HG02938 (cell line): ENCODE data around the gene AIF1.
A peak's percentile ranks its signal among the peaks of the same experiment; 100 is the strongest.

Source experiments
- ATAC-seq: cut with Tn5 transposase; IDR thresholded peaks from one replicate; pipeline ENCODE4 v1.9.1; 2021; ENCODE audit warnings: mild to moderate bottlenecking, moderate library complexity; ENCODE audit not compliant: unreplicated experiment

AIF1 gene

DNA sequence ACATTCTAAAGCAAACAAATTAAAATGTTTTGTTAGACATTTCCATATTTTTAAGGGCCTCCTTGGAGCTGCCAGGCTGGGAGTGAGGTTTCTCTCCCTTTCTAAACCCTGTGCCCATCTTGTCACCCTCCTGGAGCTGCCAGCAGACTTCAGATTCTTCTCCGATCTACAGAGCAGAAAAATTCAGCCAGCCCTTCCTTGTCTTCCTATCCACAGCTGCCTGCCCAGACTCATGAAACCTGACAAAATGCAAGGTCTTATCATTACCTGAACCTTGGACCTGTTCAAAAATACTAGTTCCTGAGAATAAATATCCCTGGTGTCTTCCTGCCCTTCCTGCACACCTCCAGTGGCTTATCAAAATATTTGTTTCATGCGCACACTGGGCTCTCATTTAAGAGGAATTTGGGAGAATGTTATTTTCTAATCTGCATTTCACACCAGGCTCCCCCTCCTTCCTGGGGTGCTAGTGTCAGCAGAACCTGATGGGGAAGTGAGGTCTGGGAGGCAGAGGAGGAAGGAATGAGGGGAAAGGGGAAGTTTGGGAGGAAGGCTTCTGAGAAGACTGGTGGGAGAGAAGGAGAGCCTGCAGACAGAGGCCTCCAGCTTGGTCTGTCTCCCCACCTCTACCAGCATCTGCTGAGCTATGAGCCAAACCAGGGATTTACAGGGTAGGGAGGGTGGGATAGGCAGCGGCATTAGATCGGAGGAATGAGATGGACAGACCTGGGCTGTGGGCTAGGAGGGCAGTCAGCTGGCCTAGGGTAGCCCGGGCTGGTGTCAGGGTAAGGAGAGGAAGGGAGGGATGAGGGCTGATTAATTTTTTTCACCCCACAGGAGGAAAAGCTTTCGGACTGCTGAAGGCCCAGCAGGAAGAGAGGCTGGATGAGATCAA is at the start of gene AIF1:
TSS of gene AIF1 (plus strand) at position 551 of the 895 bp plus-strand sequence. CDS start at position 647, 96 bp downstream.
- no peak for ATAC-seq

DNA sequence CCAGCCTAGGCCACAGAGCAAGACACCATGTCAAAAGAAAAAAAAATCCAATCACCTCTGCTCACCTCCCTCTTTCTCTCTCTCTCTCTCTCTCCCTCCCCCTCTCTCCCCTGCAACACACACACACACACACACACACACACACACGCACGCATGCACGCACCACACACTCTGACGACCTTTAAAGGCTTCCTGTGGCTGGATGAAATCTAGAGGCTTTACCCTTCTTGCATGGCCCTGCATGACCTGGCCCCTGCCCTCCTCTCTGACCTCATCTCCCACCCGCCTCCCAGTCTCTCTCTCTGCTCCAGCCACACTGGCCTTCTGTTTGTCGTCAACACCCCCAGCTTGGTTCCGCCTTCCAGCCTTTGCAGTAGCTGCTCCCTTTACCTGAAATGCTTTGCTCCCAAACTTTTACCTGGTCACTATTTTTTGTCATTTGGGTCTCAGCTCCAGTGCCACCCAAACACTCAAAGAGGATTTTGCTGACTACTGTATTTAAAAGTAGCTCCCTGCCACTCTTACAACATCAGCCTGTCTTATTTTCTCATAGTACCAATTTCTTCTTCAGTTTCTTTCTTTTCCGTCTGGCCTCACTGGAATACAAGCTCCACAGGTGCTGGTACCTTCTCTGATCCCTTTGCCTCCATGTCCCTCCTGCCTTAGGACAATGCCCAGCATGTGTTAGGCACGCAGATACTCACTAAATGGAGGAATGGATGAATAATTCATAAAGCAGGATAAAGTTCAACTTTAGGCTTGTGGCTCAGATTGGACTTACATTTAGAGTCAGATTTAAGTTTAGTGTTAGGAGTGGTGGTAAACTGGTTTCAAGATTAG is 47.3 kb upstream of the AIF1 start:
- no peak for ATAC-seq

DNA sequence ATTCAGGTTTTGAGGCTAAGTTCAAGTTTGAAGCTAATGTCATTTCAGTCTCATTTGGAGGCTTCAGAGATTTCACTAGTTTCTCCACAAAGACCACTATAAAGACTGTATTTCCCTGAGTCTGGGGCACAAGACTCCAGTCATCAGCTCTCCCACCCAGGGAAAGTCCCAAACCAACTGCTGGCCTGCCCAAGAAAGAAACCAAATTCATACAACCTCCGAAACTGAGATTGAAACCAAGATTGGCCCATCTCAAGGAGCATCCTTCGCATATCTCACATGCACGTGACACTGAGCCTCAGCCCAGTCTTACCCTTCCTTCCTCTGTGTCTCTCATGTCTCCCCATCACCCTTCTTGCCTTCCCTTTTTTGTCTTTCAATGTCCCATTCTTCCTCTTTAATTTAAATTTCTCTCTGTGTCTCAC is 46.5 kb upstream of the AIF1 start:
- ATAC-seq = peak; percentile 60

DNA sequence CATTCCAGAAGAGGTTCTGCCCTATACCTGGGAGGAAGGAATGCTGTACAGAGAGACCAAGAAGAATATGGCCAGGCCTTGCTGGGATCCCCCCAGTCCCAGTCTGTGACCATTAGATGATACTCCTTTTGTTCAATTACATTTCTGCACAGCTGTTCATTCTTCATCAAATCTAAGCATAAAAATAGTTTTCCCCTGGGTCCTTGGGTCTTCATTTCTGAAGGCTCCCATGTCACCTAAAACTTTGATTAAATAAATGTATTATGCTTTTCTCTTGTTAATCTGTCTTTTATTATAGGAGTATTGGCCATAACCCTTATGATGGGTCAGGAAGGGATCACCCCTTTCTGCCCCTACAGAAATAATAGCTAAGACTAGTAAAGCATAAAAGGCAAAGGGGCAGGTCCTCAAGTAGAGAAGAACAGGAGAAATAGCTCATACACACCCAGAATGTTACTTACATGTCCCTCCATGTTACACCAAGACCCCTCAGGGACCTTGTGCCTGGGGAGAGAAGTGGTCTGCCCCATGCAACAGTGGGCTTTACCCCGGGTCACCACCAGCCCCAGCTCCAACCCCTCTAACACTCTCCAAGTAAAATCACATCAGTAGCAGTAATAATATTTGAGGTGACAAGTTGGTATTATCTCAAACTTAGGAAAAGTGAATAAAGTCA is 45.0 kb upstream of the AIF1 start:
- ATAC-seq = no peak

DNA sequence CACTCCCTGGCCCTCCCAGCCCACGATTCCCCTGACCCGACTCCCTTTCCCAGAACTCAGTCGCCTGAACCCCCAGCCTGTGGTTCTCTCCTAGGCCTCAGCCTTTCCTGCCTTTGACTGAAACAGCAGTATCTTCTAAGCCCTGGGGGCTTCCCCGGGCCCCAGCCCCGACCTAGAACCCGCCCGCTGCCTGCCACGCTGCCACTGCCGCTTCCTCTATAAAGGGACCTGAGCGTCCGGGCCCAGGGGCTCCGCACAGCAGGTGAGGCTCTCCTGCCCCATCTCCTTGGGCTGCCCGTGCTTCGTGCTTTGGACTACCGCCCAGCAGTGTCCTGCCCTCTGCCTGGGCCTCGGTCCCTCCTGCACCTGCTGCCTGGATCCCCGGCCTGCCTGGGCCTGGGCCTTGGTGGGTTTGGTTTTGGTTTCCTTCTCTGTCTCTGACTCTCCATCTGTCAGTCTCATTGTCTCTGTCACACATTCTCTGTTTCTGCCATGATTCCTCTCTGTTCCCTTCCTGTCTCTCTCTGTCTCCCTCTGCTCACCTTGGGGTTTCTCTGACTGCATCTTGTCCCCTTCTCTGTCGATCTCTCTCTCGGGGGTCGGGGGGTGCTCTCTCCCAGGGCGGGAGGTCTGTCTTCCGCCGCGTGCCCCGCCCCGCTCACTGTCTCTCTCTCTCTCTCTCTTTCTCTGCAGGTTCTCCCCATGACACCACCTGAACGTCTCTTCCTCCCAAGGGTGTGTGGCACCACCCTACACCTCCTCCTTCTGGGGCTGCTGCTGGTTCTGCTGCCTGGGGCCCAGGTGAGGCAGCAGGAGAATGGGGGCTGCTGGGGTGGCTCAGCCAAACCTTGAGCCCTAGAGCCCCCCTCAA is 42.8 kb upstream of the AIF1 start, which contains the start of gene LTA:
TSS of gene LTA (plus strand) at position 249 of the 871 bp plus-strand sequence. CDS start at position 703, 454 bp downstream.
- no peak for ATAC-seq

DNA sequence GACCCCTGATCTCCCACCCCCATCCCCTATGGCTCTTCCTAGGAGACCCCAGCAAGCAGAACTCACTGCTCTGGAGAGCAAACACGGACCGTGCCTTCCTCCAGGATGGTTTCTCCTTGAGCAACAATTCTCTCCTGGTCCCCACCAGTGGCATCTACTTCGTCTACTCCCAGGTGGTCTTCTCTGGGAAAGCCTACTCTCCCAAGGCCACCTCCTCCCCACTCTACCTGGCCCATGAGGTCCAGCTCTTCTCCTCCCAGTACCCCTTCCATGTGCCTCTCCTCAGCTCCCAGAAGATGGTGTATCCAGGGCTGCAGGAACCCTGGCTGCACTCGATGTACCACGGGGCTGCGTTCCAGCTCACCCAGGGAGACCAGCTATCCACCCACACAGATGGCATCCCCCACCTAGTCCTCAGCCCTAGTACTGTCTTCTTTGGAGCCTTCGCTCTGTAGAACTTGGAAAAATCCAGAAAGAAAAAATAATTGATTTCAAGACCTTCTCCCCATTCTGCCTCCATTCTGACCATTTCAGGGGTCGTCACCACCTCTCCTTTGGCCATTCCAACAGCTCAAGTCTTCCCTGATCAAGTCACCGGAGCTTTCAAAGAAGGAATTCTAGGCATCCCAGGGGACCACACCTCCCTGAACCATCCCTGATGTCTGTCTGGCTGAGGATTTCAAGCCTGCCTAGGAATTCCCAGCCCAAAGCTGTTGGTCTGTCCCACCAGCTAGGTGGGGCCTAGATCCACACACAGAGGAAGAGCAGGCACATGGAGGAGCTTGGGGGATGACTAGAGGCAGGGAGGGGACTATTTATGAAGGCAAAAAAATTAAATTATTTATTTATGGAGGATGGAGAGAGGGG is 41.6 kb upstream of the AIF1 start:
- no peak for ATAC-seq

DNA sequence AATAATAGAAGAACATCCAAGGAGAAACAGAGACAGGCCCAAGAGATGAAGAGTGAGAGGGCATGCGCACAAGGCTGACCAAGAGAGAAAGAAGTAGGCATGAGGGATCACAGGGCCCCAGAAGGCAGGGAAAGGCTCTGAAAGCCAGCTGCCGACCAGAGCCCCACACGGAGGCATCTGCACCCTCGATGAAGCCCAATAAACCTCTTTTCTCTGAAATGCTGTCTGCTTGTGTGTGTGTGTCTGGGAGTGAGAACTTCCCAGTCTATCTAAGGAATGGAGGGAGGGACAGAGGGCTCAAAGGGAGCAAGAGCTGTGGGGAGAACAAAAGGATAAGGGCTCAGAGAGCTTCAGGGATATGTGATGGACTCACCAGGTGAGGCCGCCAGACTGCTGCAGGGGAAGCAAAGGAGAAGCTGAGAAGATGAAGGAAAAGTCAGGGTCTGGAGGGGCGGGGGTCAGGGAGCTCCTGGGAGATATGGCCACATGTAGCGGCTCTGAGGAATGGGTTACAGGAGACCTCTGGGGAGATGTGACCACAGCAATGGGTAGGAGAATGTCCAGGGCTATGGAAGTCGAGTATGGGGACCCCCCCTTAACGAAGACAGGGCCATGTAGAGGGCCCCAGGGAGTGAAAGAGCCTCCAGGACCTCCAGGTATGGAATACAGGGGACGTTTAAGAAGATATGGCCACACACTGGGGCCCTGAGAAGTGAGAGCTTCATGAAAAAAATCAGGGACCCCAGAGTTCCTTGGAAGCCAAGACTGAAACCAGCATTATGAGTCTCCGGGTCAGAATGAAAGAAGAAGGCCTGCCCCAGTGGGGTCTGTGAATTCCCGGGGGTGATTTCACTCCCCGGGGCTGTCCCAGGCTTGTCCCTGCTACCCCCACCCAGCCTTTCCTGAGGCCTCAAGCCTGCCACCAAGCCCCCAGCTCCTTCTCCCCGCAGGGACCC is 40.6 kb upstream of the AIF1 start:
- no peak for ATAC-seq

DNA sequence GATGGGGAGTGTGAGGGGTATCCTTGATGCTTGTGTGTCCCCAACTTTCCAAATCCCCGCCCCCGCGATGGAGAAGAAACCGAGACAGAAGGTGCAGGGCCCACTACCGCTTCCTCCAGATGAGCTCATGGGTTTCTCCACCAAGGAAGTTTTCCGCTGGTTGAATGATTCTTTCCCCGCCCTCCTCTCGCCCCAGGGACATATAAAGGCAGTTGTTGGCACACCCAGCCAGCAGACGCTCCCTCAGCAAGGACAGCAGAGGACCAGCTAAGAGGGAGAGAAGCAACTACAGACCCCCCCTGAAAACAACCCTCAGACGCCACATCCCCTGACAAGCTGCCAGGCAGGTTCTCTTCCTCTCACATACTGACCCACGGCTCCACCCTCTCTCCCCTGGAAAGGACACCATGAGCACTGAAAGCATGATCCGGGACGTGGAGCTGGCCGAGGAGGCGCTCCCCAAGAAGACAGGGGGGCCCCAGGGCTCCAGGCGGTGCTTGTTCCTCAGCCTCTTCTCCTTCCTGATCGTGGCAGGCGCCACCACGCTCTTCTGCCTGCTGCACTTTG is 39.6 kb upstream of the AIF1 start, which contains the start of gene TNF:
TSS of gene TNF (plus strand) at position 231 of the 567 bp plus-strand sequence. CDS start at position 408, 177 bp downstream.
- no peak for ATAC-seq

DNA sequence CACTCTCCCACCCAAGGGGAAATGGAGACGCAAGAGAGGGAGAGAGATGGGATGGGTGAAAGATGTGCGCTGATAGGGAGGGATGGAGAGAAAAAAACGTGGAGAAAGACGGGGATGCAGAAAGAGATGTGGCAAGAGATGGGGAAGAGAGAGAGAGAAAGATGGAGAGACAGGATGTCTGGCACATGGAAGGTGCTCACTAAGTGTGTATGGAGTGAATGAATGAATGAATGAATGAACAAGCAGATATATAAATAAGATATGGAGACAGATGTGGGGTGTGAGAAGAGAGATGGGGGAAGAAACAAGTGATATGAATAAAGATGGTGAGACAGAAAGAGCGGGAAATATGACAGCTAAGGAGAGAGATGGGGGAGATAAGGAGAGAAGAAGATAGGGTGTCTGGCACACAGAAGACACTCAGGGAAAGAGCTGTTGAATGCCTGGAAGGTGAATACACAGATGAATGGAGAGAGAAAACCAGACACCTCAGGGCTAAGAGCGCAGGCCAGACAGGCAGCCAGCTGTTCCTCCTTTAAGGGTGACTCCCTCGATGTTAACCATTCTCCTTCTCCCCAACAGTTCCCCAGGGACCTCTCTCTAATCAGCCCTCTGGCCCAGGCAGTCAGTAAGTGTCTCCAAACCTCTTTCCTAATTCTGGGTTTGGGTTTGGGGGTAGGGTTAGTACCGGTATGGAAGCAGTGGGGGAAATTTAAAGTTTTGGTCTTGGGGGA is 38.9 kb upstream of the AIF1 start:
- ATAC-seq = no peak

DNA sequence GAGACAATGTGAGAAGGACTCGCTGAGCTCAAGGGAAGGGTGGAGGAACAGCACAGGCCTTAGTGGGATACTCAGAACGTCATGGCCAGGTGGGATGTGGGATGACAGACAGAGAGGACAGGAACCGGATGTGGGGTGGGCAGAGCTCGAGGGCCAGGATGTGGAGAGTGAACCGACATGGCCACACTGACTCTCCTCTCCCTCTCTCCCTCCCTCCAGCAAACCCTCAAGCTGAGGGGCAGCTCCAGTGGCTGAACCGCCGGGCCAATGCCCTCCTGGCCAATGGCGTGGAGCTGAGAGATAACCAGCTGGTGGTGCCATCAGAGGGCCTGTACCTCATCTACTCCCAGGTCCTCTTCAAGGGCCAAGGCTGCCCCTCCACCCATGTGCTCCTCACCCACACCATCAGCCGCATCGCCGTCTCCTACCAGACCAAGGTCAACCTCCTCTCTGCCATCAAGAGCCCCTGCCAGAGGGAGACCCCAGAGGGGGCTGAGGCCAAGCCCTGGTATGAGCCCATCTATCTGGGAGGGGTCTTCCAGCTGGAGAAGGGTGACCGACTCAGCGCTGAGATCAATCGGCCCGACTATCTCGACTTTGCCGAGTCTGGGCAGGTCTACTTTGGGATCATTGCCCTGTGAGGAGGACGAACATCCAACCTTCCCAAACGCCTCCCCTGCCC is 38.0 kb upstream of the AIF1 start:
- ATAC-seq = no peak

DNA sequence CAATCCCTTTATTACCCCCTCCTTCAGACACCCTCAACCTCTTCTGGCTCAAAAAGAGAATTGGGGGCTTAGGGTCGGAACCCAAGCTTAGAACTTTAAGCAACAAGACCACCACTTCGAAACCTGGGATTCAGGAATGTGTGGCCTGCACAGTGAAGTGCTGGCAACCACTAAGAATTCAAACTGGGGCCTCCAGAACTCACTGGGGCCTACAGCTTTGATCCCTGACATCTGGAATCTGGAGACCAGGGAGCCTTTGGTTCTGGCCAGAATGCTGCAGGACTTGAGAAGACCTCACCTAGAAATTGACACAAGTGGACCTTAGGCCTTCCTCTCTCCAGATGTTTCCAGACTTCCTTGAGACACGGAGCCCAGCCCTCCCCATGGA is 37.5 kb upstream of the AIF1 start:
- ATAC-seq = no peak

DNA sequence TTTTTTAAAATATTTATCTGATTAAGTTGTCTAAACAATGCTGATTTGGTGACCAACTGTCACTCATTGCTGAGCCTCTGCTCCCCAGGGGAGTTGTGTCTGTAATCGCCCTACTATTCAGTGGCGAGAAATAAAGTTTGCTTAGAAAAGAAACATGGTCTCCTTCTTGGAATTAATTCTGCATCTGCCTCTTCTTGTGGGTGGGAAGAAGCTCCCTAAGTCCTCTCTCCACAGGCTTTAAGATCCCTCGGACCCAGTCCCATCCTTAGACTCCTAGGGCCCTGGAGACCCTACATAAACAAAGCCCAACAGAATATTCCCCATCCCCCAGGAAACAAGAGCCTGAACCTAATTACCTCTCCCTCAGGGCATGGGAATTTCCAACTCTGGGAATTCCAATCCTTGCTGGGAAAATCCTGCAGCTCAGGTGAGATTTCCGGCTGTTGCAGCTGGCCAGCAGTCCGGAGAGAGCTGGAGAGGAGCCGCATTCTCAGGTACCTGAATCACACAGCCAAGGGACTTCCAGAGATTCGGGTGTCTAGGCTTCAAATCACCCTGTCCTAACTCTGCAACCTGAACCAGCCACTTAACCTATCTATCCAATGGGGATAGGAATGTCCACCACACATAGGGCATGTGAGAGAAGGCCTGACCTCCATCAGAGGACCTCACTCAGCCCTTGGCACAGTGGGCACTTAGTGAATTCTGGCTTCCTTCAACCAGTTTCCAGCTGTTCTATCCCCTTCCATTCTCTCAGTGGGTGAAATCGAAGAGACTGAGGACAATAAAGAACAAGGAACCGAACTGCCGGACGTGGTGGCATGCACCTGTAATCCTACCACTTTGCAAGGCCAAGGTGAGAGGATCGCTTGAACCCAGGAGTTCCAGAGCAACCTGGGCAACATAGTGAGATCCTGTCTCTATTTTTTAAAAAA is 36.6 kb upstream of the AIF1 start:
- ATAC-seq = no peak

DNA sequence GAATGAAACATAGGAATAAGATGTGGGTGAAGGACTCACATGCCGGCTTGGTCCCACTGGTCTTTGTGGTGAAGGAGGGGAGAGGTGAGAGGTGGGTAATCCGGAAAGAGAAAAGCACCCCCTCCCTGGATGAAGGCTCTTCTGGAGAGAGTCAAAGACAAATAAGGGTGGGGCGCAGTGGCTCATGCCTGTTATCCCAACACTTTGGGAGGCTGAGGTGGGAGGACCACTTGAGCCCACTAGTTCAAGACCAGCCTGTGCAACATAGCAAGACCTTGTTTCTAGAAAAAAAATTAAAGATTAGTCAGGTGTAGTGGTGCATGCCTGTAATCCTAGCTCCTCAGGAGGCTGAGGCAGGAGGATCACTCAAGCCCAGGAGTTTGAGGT is 35.9 kb upstream of the AIF1 start:
- ATAC-seq = no peak

DNA sequence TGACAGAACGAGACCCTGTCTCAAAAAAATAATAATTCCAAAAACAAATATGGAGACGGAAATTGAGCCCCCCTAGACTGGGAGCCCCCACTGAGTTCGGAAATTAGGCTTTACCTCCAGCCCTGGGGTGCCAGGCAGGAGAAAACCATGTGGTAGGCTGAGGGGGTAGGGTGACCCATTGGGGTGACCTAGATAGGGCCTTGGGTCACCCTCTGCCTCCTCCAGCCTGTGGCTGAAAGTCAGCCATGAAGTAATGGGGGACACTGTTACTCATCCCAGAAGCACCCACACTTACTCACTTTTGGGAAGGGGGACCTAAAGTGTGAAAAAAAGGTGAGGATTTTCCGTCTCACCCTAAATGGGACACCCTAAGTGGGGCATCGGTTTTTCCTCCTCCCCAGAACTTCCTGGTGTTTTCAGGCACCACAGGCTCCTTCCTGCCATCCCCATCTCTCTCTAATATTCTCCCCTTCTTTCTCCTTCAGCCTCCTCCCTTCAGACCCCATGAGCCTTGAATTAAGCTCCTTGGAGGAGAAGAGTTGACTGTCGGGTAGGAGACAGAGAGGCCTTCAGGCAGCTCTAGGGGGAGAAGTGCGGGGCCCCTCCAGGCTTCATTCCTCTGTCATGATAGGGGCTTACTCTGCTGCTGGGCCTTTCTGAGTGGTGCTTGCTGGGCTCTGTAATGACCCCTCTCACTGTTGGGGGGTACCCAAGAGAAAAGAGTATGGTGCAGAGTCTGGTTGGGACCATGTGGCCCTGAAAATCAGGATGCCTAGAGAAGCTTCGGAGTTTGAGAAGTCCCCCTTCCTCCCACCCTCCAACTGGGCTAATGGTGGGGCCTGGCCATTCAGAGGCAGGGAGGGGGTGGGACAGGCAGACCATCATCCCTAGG is 35.2 kb upstream of the AIF1 start:
- no peak for ATAC-seq

DNA sequence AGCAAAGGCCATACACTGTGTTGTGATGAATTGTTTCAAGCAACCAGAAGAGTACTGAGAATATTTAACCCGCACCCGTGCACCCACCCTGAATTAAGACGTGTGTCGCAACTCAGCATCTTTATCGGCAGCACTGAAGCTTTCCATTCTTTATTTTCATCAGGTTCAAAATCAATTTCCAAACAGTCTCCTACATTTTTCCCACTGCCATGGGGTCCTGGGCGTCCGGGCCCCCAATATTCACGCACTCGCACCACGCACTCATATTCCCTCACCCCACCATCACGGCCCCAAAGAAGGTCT is 34.6 kb upstream of the AIF1 start:
- no peak for ATAC-seq
